ENCODE results near the gene USP6NL.

- no peak for TF ChIP-seq SRF (IDR thresholded peaks at IDR 0.05; ENCODE audit: low read depth, low read length)
- TF ChIP-seq RNF219 (CRISPR knock-in tag; IDR thresholded peaks at IDR 0.05): no peak
These were observed 173.9 kb downstream of the USP6NL start for GRCh38 chr10:11437391-11438142.

Data from HepG2 (cell line).